Epithelial cell of proximal tubule (primary cell): ENCODE results near the gene PCCA. TPM values are rescaled to one million over a fixed set of nuclear protein-coding genes. Genes with fewer than 3 reads are reported as not detected.

ENCODE experiments used
- DNase-seq: peaks from one replicate; pipeline ENCODE4 v3.0.0-alpha.2; 2011; ENCODE audit warnings: low read depth
- H3K4me3 ChIP-seq: 2 replicates; pipeline ENCODE4 v1.5.1; 2011; ENCODE audit warnings: low read depth, mild to moderate bottlenecking, low read length
- CTCF ChIP-seq: conservative IDR thresholded peaks from 2 replicates; pipeline ENCODE4 v1.5.1; 2012; ENCODE audit warnings: low read depth, mild to moderate bottlenecking, low read length
- total RNA-seq: library from RNA; depleted of rRNA; stranded (reverse); fragments of >200 nt; gene quantifications from 2 replicates; pipeline ENCODE4 v1.2.3, GENCODE V29; 2015

The PCCA gene
- 14.4 and 17.8 TPM in 2 replicates for total RNA-seq

- H3K4me3 ChIP-seq, result peak within 1 kb of the TSS; percentile 75
- DNase-seq, result no peak
- no peak for TF ChIP-seq CTCF
Observed at GRCh38 chr13:100088644-100089464, at the start of gene PCCA. TSS of gene PCCA (plus strand) at chr13:100089093. CDS start at chr13:100089121, 28 bp downstream.

GRCh38 chr13:100039740-100040139, 49.2 kb upstream of the PCCA start:
- DNase-seq, result no peak
- H3K4me3 ChIP-seq, result no peak overlapping the region
- TF ChIP-seq CTCF, result no peak

- no peak overlapping the region for H3K4me3 ChIP-seq
- TF ChIP-seq CTCF, result no peak
- DNase-seq, result no peak
Observed at GRCh38 chr13:100040196-100040595, 48.7 kb upstream of the PCCA start.

GRCh38 chr13:100044936-100045335, 44.0 kb upstream of the PCCA start:
- DNase-seq, result no peak
- no peak overlapping the region for H3K4me3 ChIP-seq
- TF ChIP-seq CTCF, result no peak

GRCh38 chr13:100045355-100045754, 43.5 kb upstream of the PCCA start:
- DNase-seq, result no peak
- no peak for TF ChIP-seq CTCF
- H3K4me3 ChIP-seq, result no peak overlapping the region

GRCh38 chr13:100051070-100051469, 37.8 kb upstream of the PCCA start:
- no peak for DNase-seq
- no peak for TF ChIP-seq CTCF
- H3K4me3 ChIP-seq, result no peak overlapping the region

- DNase-seq, result no peak
- H3K4me3 ChIP-seq, result no peak overlapping the region
- TF ChIP-seq CTCF, result no peak
Observed at GRCh38 chr13:100059827-100060226, 29.1 kb upstream of the PCCA start.
